Trophoblast cell (in vitro differentiated cells and primary cell): ENCODE measurements around the gene LCE2B.
"Not testable (repeated sequence)": the region's sequence is repeated elsewhere in the genome, so short reads cannot be mapped to it uniquely, and the experiment has no call there.

Source experiments
- DNase-seq, 2 donors: peaks; one replicate each; pipeline ENCODE4 v3.0.0-alpha.2; 2016
- H2AFZ ChIP-seq: 2 replicates; pipeline ENCODE4 v1.6.1; 2013; ENCODE audit warnings: low read length, moderate library complexity, mild to moderate bottlenecking; ENCODE audit not compliant: insufficient read depth, poor library complexity
- H2AK5ac ChIP-seq: 2 replicates; pipeline ENCODE4 v1.6.1; 2013; ENCODE audit warnings: mild to moderate bottlenecking, low read length
- H2BK120ac ChIP-seq: 2 replicates; pipeline ENCODE4 v1.6.1; 2013; ENCODE audit warnings: low read length, mild to moderate bottlenecking, moderate library complexity; ENCODE audit not compliant: insufficient read depth, poor library complexity
- H2BK12ac ChIP-seq: 2 replicates; pipeline ENCODE4 v1.6.1; 2013; ENCODE audit warnings: mild to moderate bottlenecking, low read length, moderate library complexity
- H2BK5ac ChIP-seq: 2 replicates; pipeline ENCODE4 v1.6.1; 2013; ENCODE audit warnings: low read length, low read depth, moderate library complexity, mild to moderate bottlenecking; ENCODE audit not compliant: poor library complexity
- H3K14ac ChIP-seq: 2 replicates; pipeline ENCODE4 v1.6.1; 2013; ENCODE audit warnings: mild to moderate bottlenecking, low read length
- H3K18ac ChIP-seq: 2 replicates; pipeline ENCODE4 v1.6.1; 2013; ENCODE audit warnings: mild to moderate bottlenecking, low read length
- H3K23ac ChIP-seq: 2 replicates; pipeline ENCODE4 v1.6.1; 2013; ENCODE audit warnings: low read length
- H3K27ac ChIP-seq: 2 replicates; pipeline ENCODE4 v1.5.1; 2013; ENCODE audit warnings: low read depth, mild to moderate bottlenecking, inconsistent platforms, low read length, moderate library complexity
- H3K27me3 ChIP-seq: 2 replicates; pipeline ENCODE4 v1.6.1; 2013; ENCODE audit warnings: inconsistent platforms, mild to moderate bottlenecking, low read length, moderate library complexity; ENCODE audit not compliant: insufficient read depth
- H3K36me3 ChIP-seq, 2 experiments: 1 replicate in 1 of 2; 2 replicates in 1 of 2; pipeline ENCODE4 v1.6.1; 2013; ENCODE audit warnings: low read length in 2 of 2, mild to moderate bottlenecking in 2 of 2, moderate library complexity in 1 of 2; ENCODE audit not compliant: insufficient read depth in 2 of 2, control insufficient read depth in 1 of 2
- H3K4ac ChIP-seq: 2 replicates; pipeline ENCODE4 v1.6.1; 2013; ENCODE audit warnings: low read depth, mild to moderate bottlenecking, low read length, moderate library complexity
- H3K4me1 ChIP-seq, 2 experiments: 1 replicate in 1 of 2; 2 replicates in 1 of 2; pipeline ENCODE4 v1.6.1; 2013; ENCODE audit warnings: low read length in 2 of 2, mild to moderate bottlenecking in 2 of 2, moderate library complexity in 1 of 2; ENCODE audit not compliant: insufficient read depth in 2 of 2, control insufficient read depth in 1 of 2
- H3K4me2 ChIP-seq: 2 replicates; pipeline ENCODE4 v1.6.1; 2013; ENCODE audit warnings: inconsistent platforms, mild to moderate bottlenecking, low read length, moderate library complexity
- H3K4me3 ChIP-seq: 2 replicates; pipeline ENCODE4 v1.5.1; 2013; ENCODE audit warnings: mild to moderate bottlenecking, low read depth, low read length, inconsistent platforms
- H3K79me1 ChIP-seq: one replicate; pipeline ENCODE4 v1.6.1; 2013; ENCODE audit warnings: low read length
- H3K79me2 ChIP-seq: 2 replicates; pipeline ENCODE4 v1.6.1; 2013; ENCODE audit warnings: low read length, mild to moderate bottlenecking; ENCODE audit not compliant: control insufficient read depth, insufficient read depth, poor library complexity
- H3K9ac ChIP-seq: 2 replicates; pipeline ENCODE4 v1.6.1; 2013; ENCODE audit warnings: mild to moderate bottlenecking, low read length
- H3K9me3 ChIP-seq: 2 replicates; pipeline ENCODE4 v1.6.1; 2013; ENCODE audit warnings: low read depth, mild to moderate bottlenecking, control low read depth, inconsistent platforms, low read length; ENCODE audit not compliant: insufficient read depth
- H4K12ac ChIP-seq: 2 replicates; pipeline ENCODE4 v1.6.1; 2013; ENCODE audit warnings: low read depth, mild to moderate bottlenecking, low read length, moderate library complexity
- H4K8ac ChIP-seq: 2 replicates; pipeline ENCODE4 v1.6.1; 2013; ENCODE audit warnings: low read depth, mild to moderate bottlenecking, low read length, moderate library complexity
- H4K91ac ChIP-seq: one replicate; pipeline ENCODE4 v1.6.1; 2013; ENCODE audit warnings: low read depth, mild to moderate bottlenecking, low read length, moderate library complexity
- WGBS: extraction: QIAGEN DNeasy Blood & Tissue Kit; methylation state at CpG from one replicate; pipeline ENCODE4 v1.1.7; 2013; ENCODE audit warnings: missing lambda C conversion rate; ENCODE audit not compliant: insufficient read length, insufficient coverage; ENCODE audit errors: extremely low coverage; 5-methylcytosine and 5-hydroxymethylcytosine counted together

The LCE2B gene

DNA sequence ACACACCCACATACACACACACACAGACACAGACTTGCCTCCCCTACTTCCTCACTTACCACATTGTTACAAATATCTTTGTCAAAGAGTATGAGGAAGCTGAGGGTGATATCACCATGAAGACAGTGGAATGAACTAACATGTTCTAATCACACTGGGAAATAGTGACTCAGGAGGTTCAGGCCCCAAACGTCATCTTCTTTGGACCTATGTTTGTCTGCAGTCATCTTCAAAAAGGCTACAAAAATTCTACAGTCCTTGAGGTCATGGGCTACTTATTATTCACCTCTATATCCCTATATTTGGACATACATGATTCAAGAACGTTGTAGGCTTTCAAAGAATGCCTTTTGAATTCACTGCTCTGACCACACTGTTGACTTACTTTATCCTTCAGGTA, 12.9 kb upstream of the LCE2B start:
- H2AFZ ChIP-seq: no peak overlapping the region
- H3K79me1 ChIP-seq: no peaks in the 10 kb centered on the region
- H3K4ac ChIP-seq: no peak overlapping the region
- H3K79me2 ChIP-seq: no peaks in the 10 kb centered on the region
- no peaks in the 10 kb centered on the region for H3K36me3 ChIP-seq
- H3K9me3 ChIP-seq: peaks cover 15% of the 10 kb centered on the region
- no peak overlapping the region for H2BK5ac ChIP-seq
- H2BK12ac ChIP-seq: no peak overlapping the region
- H4K12ac ChIP-seq: no peak overlapping the region
- no CpG with 5 or more reads among the region's 2 CpGs for WGBS
- no peak overlapping the region for H4K8ac ChIP-seq
- H2AK5ac ChIP-seq: no peak overlapping the region
- H3K18ac ChIP-seq: no peak overlapping the region
- peak; percentile 53 to 75 for DNase-seq
- no peak overlapping the region for H3K4me2 ChIP-seq
- H3K14ac ChIP-seq: no peak overlapping the region
- no peak overlapping the region for H4K91ac ChIP-seq
- no peak overlapping the region for H3K23ac ChIP-seq
- H2BK120ac ChIP-seq: no peak overlapping the region
- H3K9ac ChIP-seq: no peak overlapping the region
- H3K4me3 ChIP-seq: no peak overlapping the region
- H3K4me1 ChIP-seq: no peaks in the 10 kb centered on the region
- no peaks in the 10 kb centered on the region for H3K27me3 ChIP-seq
- no peak overlapping the region for H3K27ac ChIP-seq

DNA sequence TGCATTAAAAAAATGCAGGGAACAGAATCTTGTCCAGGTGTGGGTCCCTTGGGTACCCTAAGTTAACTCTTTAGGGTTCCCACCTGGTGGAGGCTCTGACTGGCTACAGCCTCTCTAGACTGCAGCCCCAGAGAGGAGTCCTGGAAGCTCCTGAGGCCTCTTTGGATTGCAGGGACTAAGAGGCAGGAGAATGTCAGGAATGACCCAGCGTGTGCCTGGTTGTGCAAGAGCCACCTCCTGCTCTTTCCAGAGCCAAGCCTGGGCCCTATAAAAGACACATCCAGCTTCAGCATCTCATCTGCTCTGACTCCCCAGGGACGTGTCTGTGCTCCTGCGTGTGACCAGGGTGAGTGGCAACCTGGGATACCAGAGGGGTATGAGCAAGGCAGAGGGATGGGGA, 10.9 kb upstream of the LCE2B start, which contains the start of gene LCE2C:
LCE2C (plus strand) TSS at position 297 of the 400 bp plus-strand sequence. CDS start 737 bp downstream, outside the sequence.
- not testable (repeated sequence) for H3K27me3 ChIP-seq, H3K27ac ChIP-seq, H3K4me1 ChIP-seq, H3K4me2 ChIP-seq, H3K4me3 ChIP-seq, H4K12ac ChIP-seq, H3K79me2 ChIP-seq, H3K23ac ChIP-seq, H2AFZ ChIP-seq, H3K9ac ChIP-seq, H2AK5ac ChIP-seq, H4K91ac ChIP-seq, H3K18ac ChIP-seq, H3K4ac ChIP-seq, H2BK12ac ChIP-seq, H2BK120ac ChIP-seq, H3K14ac ChIP-seq, H4K8ac ChIP-seq, H3K79me1 ChIP-seq, H2BK5ac ChIP-seq, H3K36me3 ChIP-seq
- peaks cover 22% of the 10 kb centered on the region for H3K9me3 ChIP-seq
- WGBS: no CpG with 5 or more reads among the region's 3 CpGs
- DNase-seq: peak; percentile 42 to 67

DNA sequence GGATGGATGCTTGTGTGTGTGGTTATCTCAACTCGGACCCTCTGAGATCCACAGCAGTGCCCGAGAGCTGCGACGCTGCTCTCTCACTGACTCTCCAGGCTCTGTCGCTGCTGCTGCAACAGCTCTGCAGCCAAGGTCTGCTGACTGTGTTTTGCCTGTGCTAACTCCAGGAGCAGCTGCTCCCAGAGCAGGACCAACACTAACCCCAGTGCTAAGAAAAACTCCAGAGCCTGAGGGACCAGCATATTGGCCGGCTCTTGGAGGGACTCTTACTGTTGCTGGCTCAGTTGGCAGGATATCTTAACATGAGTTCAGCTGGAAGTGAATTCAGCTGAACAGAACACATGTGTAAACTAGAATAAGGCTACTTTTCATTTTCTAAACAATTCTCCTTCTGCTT, 6.5 kb upstream of the LCE2B start:
- no CpG with 5 or more reads among the region's 6 CpGs for WGBS
- no peak overlapping the region for H2BK12ac ChIP-seq

DNA sequence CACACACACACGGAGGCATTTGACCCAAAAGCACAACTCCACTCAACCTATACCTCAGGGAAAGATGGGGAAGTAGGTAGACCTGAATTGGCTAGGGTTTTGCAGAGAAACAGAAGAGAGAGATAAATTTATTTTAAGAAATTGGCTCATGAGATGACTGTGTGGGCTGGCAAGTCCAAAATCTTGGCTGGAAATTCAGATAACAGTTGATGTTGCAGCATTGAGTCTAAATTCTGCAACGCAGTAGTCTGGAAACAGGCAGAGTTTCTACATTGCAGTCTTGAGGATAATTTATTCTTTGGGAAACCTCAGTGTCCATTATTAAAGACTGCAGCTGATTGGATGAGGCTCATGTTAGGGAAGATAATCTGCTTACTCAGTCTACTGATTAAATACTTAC, 4.3 kb upstream of the LCE2B start:
- H3K27ac ChIP-seq: no peak overlapping the region
- H3K4me1 ChIP-seq: no peaks in the 10 kb centered on the region
- no peak overlapping the region for H3K9ac ChIP-seq
- H4K12ac ChIP-seq: no peak overlapping the region
- no peak overlapping the region for H2BK12ac ChIP-seq
- no peak for DNase-seq
- H3K36me3 ChIP-seq: no peaks in the 10 kb centered on the region
- no peaks in the 10 kb centered on the region for H3K79me1 ChIP-seq
- no peak overlapping the region for H3K4me3 ChIP-seq
- no CpG with 5 or more reads among the region's 2 CpGs for WGBS
- H3K4me2 ChIP-seq: no peak overlapping the region
- H4K91ac ChIP-seq: no peak overlapping the region
- no peak overlapping the region for H2BK120ac ChIP-seq
- no peaks in the 10 kb centered on the region for H3K27me3 ChIP-seq
- H3K14ac ChIP-seq: no peak overlapping the region
- H3K18ac ChIP-seq: no peak overlapping the region
- no peak overlapping the region for H3K4ac ChIP-seq
- H2AFZ ChIP-seq: no peak overlapping the region
- no peaks in the 10 kb centered on the region for H3K79me2 ChIP-seq
- no peak overlapping the region for H4K8ac ChIP-seq
- peaks cover 17% of the 10 kb centered on the region for H3K9me3 ChIP-seq
- H3K23ac ChIP-seq: no peak overlapping the region
- no peak overlapping the region for H2AK5ac ChIP-seq
- no peak overlapping the region for H2BK5ac ChIP-seq

More for the DNA sequence above, 6.5 kb upstream of the LCE2B start:
- Histone ChIP-seq H3K4me2 (no peak overlapping the region), H3K23ac (no peak overlapping the region), H3K4me1 (no peaks in the 10 kb centered on the region), H3K14ac (no peak overlapping the region), H3K27ac (no peak overlapping the region), H3K79me2 (no peaks in the 10 kb centered on the region), H3K9me3 (peaks cover 17% of the 10 kb centered on the region), H4K91ac (no peak overlapping the region), H3K18ac (no peak overlapping the region), H3K4ac (no peak overlapping the region), H2BK5ac (no peak overlapping the region), H3K27me3 (no peaks in the 10 kb centered on the region), H2BK120ac (no peak overlapping the region), H2AFZ (no peak overlapping the region), H3K4me3 (no peak overlapping the region), H4K8ac (no peak overlapping the region), H4K12ac (no peak overlapping the region), H3K36me3 (no peaks in the 10 kb centered on the region), H3K9ac (no peak overlapping the region), H3K79me1 (no peaks in the 10 kb centered on the region), H2AK5ac (no peak overlapping the region)
- DNase-seq: peak in 1 of 2 donors; percentile 57
